ENCODE data around the gene KCNK17. TPM values are rescaled to one million over a fixed set of nuclear protein-coding genes. Genes with fewer than 3 reads are reported as not detected.

Gene KCNK17
- total RNA-seq, 2 donors from 2014 or later, result 0.51 to 0.64 TPM

- DNase-seq (ENCODE audit: low spot score), result no peak
- Histone ChIP-seq H3K27ac (no peak overlapping the region), H3K4me1 (replicated peaks) (no peaks in the 10 kb centered on the region), H3K4me3 (no peak overlapping the region), H3K27me3 (replicated peaks; ENCODE audit: insufficient read depth) (no peaks in the 10 kb centered on the region), H3K36me3 (no peaks in the 10 kb centered on the region), H3K9me3 (no peaks in the 10 kb centered on the region)
- intact Hi-C loops (cut with DNase I), result no loop called here
- 93% methylated on average over 4 of the region's 4 CpGs for WGBS
- TF ChIP-seq POLR2A (IDR thresholded peaks at IDR 0.05), result no peak
- no peak for TF ChIP-seq POLR2AphosphoS5 (IDR thresholded peaks at IDR 0.05)
- TF ChIP-seq CTCF (IDR thresholded peaks at IDR 0.05), result no peak
Measured at GRCh38 chr6:39254999-39255535, 59.2 kb downstream of the KCNK17 start.

- TF ChIP-seq POLR2A (IDR thresholded peaks at IDR 0.05) (no peak), POLR2AphosphoS5 (IDR thresholded peaks at IDR 0.05) (no peak), CTCF (IDR thresholded peaks at IDR 0.05) (no peak)
- Histone ChIP-seq H3K9me3 (no peaks in the 10 kb centered on the region), H3K36me3 (no peaks in the 10 kb centered on the region), H3K27ac (no peak overlapping the region), H3K27me3 (replicated peaks; ENCODE audit: insufficient read depth) (no peaks in the 10 kb centered on the region), H3K4me1 (replicated peaks) (no peaks in the 10 kb centered on the region), H3K4me3 (no peak overlapping the region)
- 30% methylated on average over 8 of the region's 8 CpGs for WGBS
- intact Hi-C loops (cut with DNase I), result no loop called here
- DNase-seq (ENCODE audit: low spot score), result no peak
Measured at GRCh38 chr6:39251406-39251805, 62.8 kb downstream of the KCNK17 start.

- no peak for TF ChIP-seq POLR2A (IDR thresholded peaks at IDR 0.05)
- no peak for TF ChIP-seq CTCF (IDR thresholded peaks at IDR 0.05)
- no peak for TF ChIP-seq POLR2AphosphoS5 (IDR thresholded peaks at IDR 0.05)
- no peak overlapping the region for H3K27ac ChIP-seq
- no peak for DNase-seq (ENCODE audit: low spot score)
- H3K27me3 ChIP-seq (replicated peaks; ENCODE audit: insufficient read depth), result no peaks in the 10 kb centered on the region
- H3K4me3 ChIP-seq, result no peak overlapping the region
- no peaks in the 10 kb centered on the region for H3K9me3 ChIP-seq
- H3K4me1 ChIP-seq (replicated peaks), result no peaks in the 10 kb centered on the region
- no peaks in the 10 kb centered on the region for H3K36me3 ChIP-seq
- intact Hi-C loops (cut with DNase I), result no loop called here
Measured at GRCh38 chr6:39250507-39250906, 63.7 kb downstream of the KCNK17 start.

GRCh38 chr6:39249278-39249677, 64.9 kb downstream of the KCNK17 start:
- Histone ChIP-seq H3K4me1 (replicated peaks) (no peaks in the 10 kb centered on the region), H3K36me3 (no peaks in the 10 kb centered on the region), H3K9me3 (no peaks in the 10 kb centered on the region), H3K27me3 (replicated peaks; ENCODE audit: insufficient read depth) (no peaks in the 10 kb centered on the region), H3K4me3 (no peak overlapping the region), H3K27ac (no peak overlapping the region)
- WGBS, result 100% methylated on average over 1 of the region's 1 CpG
- no peak for DNase-seq (ENCODE audit: low spot score)
- intact Hi-C loops (cut with DNase I), result no loop called here
- TF ChIP-seq POLR2AphosphoS5 (IDR thresholded peaks at IDR 0.05) (no peak), POLR2A (IDR thresholded peaks at IDR 0.05) (no peak), CTCF (IDR thresholded peaks at IDR 0.05) (no peak)

Other genes with a start within 250 kb of the KCNK17 start
- 10 to 100 TPM; 23.8 to 25.4 TPM for gene SAYSD1, start 199.2 kb downstream of the KCNK17 start, total RNA-seq
- gene KCNK5, start 84.9 kb downstream of the KCNK17 start, total RNA-seq, result 1 to 10 TPM; 1.8 to 2.7 TPM
- gene KCNK16, start 8.3 kb upstream of the KCNK17 start, total RNA-seq, result not detected